GM12878 (cell line): ENCODE measurements around the gene MBD6. TPM values are rescaled to one million over a fixed set of nuclear protein-coding genes. Genes with fewer than 3 reads are reported as not detected.
"Not testable (repeated sequence)": the region's sequence is repeated elsewhere in the genome, so short reads cannot be mapped to it uniquely, and the experiment has no call there.

Source experiments
- ATAC-seq: fragments of 200-7000 bp; cut with Tn5 transposase; 3 replicates; pipeline ENCODE4 v1.9.1; 2020; ENCODE audit warnings: mild to moderate bottlenecking, moderate library complexity
- BruUV-seq: library from RNA; stranded (reverse); fragments of 400-500 nt; replicated peaks from 2 replicates; lab custom pipeline; 2021; lab: Mats Ljungman, UMichigan
- CTCF ChIA-PET: fragments of 300-600 bp; sonication (Branson Sonifier 250); formaldehyde crosslinking; extraction: SDS; loops from one replicate; lab custom pipeline; 2021; ENCODE audit warnings: inconsistent platforms; lab: Yijun Ruan, JAX
- POLR2A ChIA-PET: fragments of 350-600 bp; formaldehyde crosslinking; extraction: SDS; loops from one replicate; lab custom pipeline; 2021; ENCODE audit warnings: inconsistent platforms; lab: Charles Lee
- RAD21 ChIA-PET: fragments of 300-600 bp; sonication (Branson Sonifier 250); formaldehyde crosslinking; loops from one replicate; lab custom pipeline; 2023; ENCODE audit warnings: antibody characterized with exemption; ENCODE audit not compliant: unreplicated experiment; lab: Charles Lee
- SMC1A ChIA-PET: fragments of 300-600 bp; sonication (Branson Sonifier 250); formaldehyde crosslinking; loops from one replicate; lab custom pipeline; 2023; ENCODE audit not compliant: unreplicated experiment, uncharacterized antibody; lab: Charles Lee
- DNase-seq: peaks from one replicate; pipeline ENCODE4 v3.0.0-alpha.2; 2011; ENCODE audit warnings: low read depth, low spot score
- FAIRE-seq: peaks from 3 replicates; lab custom pipeline; 2011; peaks lifted over from hg19 to GRCh38; lab: Jason Lieb, UNC
- H2AFZ ChIP-seq: 2 replicates; pipeline ENCODE4 v1.6.0; 2011; ENCODE audit warnings: low read depth, low read length, control low read depth; ENCODE audit not compliant: control insufficient read depth
- H3K27ac ChIP-seq: 2 replicates; pipeline ENCODE4 v1.5.1; 2011; ENCODE audit warnings: control low read depth; ENCODE audit not compliant: control insufficient read depth, insufficient read depth
- H3K27me3 ChIP-seq, 2 experiments: replicated peaks in 1 of 2; 2 replicates each; pipeline versions ENCODE4 v1.6.0 to v1.6.1; 2011; ENCODE audit warnings: low read length in 1 of 2; ENCODE audit not compliant: control insufficient read depth in 2 of 2, insufficient read depth in 2 of 2
- H3K36me3 ChIP-seq, 2 experiments: 2 replicates each; pipeline ENCODE4 v1.5.1; 2011; ENCODE audit warnings: low read length in 1 of 2; ENCODE audit not compliant: control insufficient read depth in 2 of 2, insufficient read depth in 2 of 2
- H3K4me1 ChIP-seq: 2 replicates; pipeline ENCODE4 v1.6.1; 2011; ENCODE audit warnings: mild to moderate bottlenecking, low read length, moderate library complexity, mixed read lengths; ENCODE audit not compliant: control insufficient read depth, insufficient read depth
- H3K4me2 ChIP-seq: 2 replicates; pipeline ENCODE4 v1.6.0; 2011; ENCODE audit warnings: control low read depth; ENCODE audit not compliant: control insufficient read depth, insufficient read depth
- H3K4me3 ChIP-seq: fragments of 200-600 bp; sonication (generic); 2 replicates; pipeline ENCODE4 v1.5.1; 2016
- H3K79me2 ChIP-seq: 2 replicates; pipeline ENCODE4 v1.6.0; 2011; ENCODE audit warnings: low read length; ENCODE audit not compliant: control insufficient read depth, insufficient read depth
- H3K9ac ChIP-seq: 2 replicates; pipeline ENCODE4 v1.8.0; 2011; ENCODE audit warnings: low read length, control low read depth, mixed read lengths; ENCODE audit not compliant: control insufficient read depth, insufficient read depth
- H3K9me3 ChIP-seq: replicated peaks from 3 replicates; pipeline ENCODE4 v1.5.1; 2011; ENCODE audit warnings: mild to moderate bottlenecking, low read length; ENCODE audit not compliant: control insufficient read depth, insufficient read depth
- H4K20me1 ChIP-seq: 2 replicates; pipeline ENCODE4 v1.6.0; 2011; ENCODE audit not compliant: control insufficient read depth, insufficient read depth
- POLR2A ChIP-seq: IDR thresholded peaks from 2 replicates; pipeline ENCODE4 v1.6.1; 2011; ENCODE audit warnings: low read depth, mild to moderate bottlenecking, low read length
- WGBS: methylation state at CpG from one replicate; pipeline ENCODE4 v1.1.6; 2016; ENCODE audit warnings: low lambda C conversion rate; ENCODE audit not compliant: insufficient replicate concordance, insufficient coverage; ENCODE audit errors: missing lambda C conversion rate; 5-methylcytosine and 5-hydroxymethylcytosine counted together
- in situ Hi-C: fragments of 300-500 bp; cut with MboI; formaldehyde crosslinking; loops from 9 replicates; pipeline ENCODE4 v1.14.3; 2018; ENCODE audit warnings: mixed read lengths
- intact Hi-C: fragments of 100-400 bp; cut with micrococcal nuclease; formaldehyde crosslinking; loops from one replicate; pipeline ENCODE4 v1.14.2; 2022; ENCODE audit not compliant: unreplicated experiment
- polyA plus RNA-seq, 11 experiments: library from polyadenylated mRNA; depleted of rRNA in 4 of 11; unstranded in 6 of 11; stranded (reverse) in 5 of 11; fragments of >200 nt; fragmentation: Nextera tagmentation in 4 of 11; fragmentation: Illumina TruSeq in 1 of 11; extraction: Ambion mirVana in 4 of 11; extraction: Trizol in 1 of 11; gene quantifications; 1 replicate in 1 of 11; 2 replicates in 10 of 11; pipeline versions ENCODE4 v1.2.1 to v1.2.3, GENCODE V29; 2011 to 2016; ENCODE audit warnings: inconsistent platforms in 2 of 11, missing spikeins in 2 of 11, low read depth in 1 of 11
- total RNA-seq, 4 experiments: library from RNA; depleted of rRNA in 3 of 4; stranded (reverse); fragments of >200 nt in 3 of 4; fragmentation: Illumina TruSeq in 1 of 4; extraction: Trizol in 1 of 4; gene quantifications; 2 replicates each; pipeline versions ENCODE4 v1.2.1 to v1.2.3, GENCODE V29; 2013 to 2021
- TF ChIP-seq, protein P1 (sequence below), 3 experiments: IDR thresholded peaks in 2 of 3; conservative IDR thresholded peaks in 1 of 3; 2 replicates each; pipeline ENCODE4 v1.5.1; 2011; ENCODE audit warnings: low read depth in 3 of 3, low read length in 3 of 3, mild to moderate bottlenecking in 3 of 3, control low read depth in 2 of 3, moderate library complexity in 2 of 3, inconsistent platforms in 1 of 3, mixed read lengths in 1 of 3; ENCODE audit not compliant: control insufficient read depth in 2 of 3, insufficient read depth in 1 of 3; ENCODE audit errors: extremely low read depth in 1 of 3

Gene MBD6
- total and polyA plus RNA-seq, 10 of the 15 experiments (the other 5 are each of a cell fraction or from before 2014, with no cell fraction given) = 1.5 to 52.7 (median 6.8) TPM

- no peaks in the 10 kb centered on the region for H3K79me2 ChIP-seq
- H3K27ac ChIP-seq = no peak overlapping the region
- POLR2A ChIA-PET = no interaction called here
- SMC1A ChIA-PET = no interaction called here
- no peak for FAIRE-seq
- no peak for ATAC-seq
- intact Hi-C loops (no loop called here), in situ Hi-C loops (no loop called here)
- no TSS peak for BruUV-seq
- no peak overlapping the region for H3K4me3 ChIP-seq
- H3K4me1 ChIP-seq = no peaks in the 10 kb centered on the region
- no peak overlapping the region for H3K9ac ChIP-seq
- CTCF ChIA-PET = no interaction called here
- no peaks in the 10 kb centered on the region for H3K9me3 ChIP-seq
- no peak for DNase-seq
- H3K36me3 ChIP-seq = peaks cover 14 to 26% of the 10 kb centered on the region in 2 experiments
- H4K20me1 ChIP-seq = no peaks in the 10 kb centered on the region
- peak; percentile 55 for TF ChIP-seq POLR2A
- TF ChIP-seq, protein P1, sequence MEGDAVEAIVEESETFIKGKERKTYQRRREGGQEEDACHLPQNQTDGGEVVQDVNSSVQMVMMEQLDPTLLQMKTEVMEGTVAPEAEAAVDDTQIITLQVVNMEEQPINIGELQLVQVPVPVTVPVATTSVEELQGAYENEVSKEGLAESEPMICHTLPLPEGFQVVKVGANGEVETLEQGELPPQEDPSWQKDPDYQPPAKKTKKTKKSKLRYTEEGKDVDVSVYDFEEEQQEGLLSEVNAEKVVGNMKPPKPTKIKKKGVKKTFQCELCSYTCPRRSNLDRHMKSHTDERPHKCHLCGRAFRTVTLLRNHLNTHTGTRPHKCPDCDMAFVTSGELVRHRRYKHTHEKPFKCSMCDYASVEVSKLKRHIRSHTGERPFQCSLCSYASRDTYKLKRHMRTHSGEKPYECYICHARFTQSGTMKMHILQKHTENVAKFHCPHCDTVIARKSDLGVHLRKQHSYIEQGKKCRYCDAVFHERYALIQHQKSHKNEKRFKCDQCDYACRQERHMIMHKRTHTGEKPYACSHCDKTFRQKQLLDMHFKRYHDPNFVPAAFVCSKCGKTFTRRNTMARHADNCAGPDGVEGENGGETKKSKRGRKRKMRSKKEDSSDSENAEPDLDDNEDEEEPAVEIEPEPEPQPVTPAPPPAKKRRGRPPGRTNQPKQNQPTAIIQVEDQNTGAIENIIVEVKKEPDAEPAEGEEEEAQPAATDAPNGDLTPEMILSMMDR (IDR thresholded peaks at IDR 0.05 in 2 of 3, conservative IDR thresholded peaks at IDR 0.05 in 1 of 3; ENCODE audit: control insufficient read depth in 2 of 3, extremely low read depth in 1 of 3, insufficient read depth in 1 of 3, low read depth in 3 of 3, low read length in 3 of 3) = no peak
- H3K4me2 ChIP-seq = no peak overlapping the region
- H2AFZ ChIP-seq = no peak overlapping the region
- 95% methylated on average over 11 of the region's 11 CpGs for WGBS
- no peaks in the 10 kb centered on the region for H3K27me3 ChIP-seq
- RAD21 ChIA-PET = no interaction called here
Observed at GRCh38 chr12:57500213-57500612, 22.4 kb upstream of the MBD6 start.

DNA sequence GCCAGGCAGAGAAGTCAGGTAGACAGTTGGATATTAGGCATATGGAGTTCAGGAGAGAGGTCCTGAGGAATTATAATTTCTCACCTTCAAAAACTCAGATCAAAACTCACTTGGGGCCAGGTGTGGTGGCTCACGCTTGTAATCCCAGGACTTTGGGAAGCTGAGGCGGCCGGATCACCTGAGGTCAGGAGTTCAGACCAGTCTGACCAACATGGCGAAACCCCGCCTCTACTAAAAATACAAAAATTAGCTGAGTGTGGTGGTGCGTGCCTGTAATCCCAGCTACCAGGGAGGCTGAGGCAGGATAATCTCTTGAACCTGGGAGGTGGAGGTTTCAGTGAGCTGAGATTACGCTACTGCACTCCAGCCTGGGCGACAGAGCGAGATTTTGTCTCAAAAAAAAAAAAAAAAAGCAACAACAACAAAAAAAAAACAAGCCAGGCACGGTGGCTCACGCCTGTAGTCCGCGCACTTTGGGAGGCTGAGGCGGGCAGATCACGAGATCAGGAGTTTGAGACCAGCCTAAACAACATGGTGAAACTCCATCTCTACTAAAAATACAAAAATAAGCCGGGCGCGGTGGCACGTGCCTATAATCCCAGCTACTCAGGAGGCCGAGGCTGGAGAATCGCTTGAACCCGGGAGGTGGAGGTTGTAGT is 20.2 kb upstream of the MBD6 start:
- H4K20me1 ChIP-seq, H3K27me3 ChIP-seq, DNase-seq, in situ Hi-C loops, BruUV-seq, intact Hi-C loops, H3K27ac ChIP-seq, H3K9ac ChIP-seq, H3K4me1 ChIP-seq, H2AFZ ChIP-seq, H3K4me2 ChIP-seq, H3K4me3 ChIP-seq, RAD21 ChIA-PET, CTCF ChIA-PET, FAIRE-seq, H3K79me2 ChIP-seq, H3K9me3 ChIP-seq, ATAC-seq: not testable (repeated sequence)
- WGBS = 98% methylated on average over 17 of the region's 22 CpGs
- POLR2A ChIA-PET = interaction anchor here (0.7 to 0.9 kb wide), 2 partner anchors 26 to 38 kb away, joined by 3 to 5 read pairs; no protein-coding TSS in a partner anchor
- SMC1A ChIA-PET = interaction anchor here (0.8 kb wide), 1 partner anchor 11 kb away, joined by 3 read pairs; no protein-coding TSS in a partner anchor
- H3K36me3 ChIP-seq = peaks cover 16 to 38% of the 10 kb centered on the region in 2 experiments

DNA sequence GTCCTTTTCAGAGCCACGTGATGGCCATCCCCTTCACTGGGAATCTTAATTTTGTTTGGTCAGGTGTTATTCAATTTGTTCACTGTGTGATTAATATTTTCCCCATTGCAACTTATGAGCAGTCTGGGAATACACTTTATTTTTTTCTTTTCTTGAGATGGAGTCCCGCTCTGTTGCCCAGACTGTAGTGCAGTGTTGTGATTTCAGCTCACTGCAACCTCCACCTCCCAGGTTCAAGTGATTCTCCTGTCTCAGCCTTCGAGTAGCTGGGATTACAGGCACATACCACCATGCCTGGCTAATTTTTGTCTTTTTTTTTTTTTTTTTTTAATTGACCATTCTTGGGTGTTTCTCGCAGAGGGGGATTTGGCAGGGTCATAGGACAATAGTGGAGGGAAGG is 16.1 kb upstream of the MBD6 start:
- in situ Hi-C loops, CTCF ChIA-PET, H4K20me1 ChIP-seq, BruUV-seq, H3K27me3 ChIP-seq, DNase-seq, intact Hi-C loops, H3K79me2 ChIP-seq, H2AFZ ChIP-seq, H3K27ac ChIP-seq, H3K4me1 ChIP-seq, ATAC-seq, SMC1A ChIA-PET, H3K4me2 ChIP-seq, FAIRE-seq, H3K4me3 ChIP-seq, H3K9me3 ChIP-seq, RAD21 ChIA-PET, H3K9ac ChIP-seq: not testable (repeated sequence)
- H3K36me3 ChIP-seq = peaks cover 9 to 26% of the 10 kb centered on the region in 2 experiments
- POLR2A ChIA-PET = interaction anchor here (1.0 kb wide), 1 partner anchor 9 kb away, joined by 3 read pairs; no protein-coding TSS in a partner anchor
- 98% methylated on average over 3 of the region's 4 CpGs for WGBS
